HCT116 (cell line): ENCODE results near the gene ABCF3.

Experiments used
- CBX3 ChIP-seq: IDR thresholded peaks from 2 replicates; pipeline ENCODE4 v1.6.1; 2012; ENCODE audit warnings: low read depth
- CTCF ChIP-seq, 3 experiments: fragments of 200-600 bp in 1 of 3; sonication (generic) in 1 of 3; IDR thresholded peaks in 2 of 3; conservative IDR thresholded peaks in 1 of 3; 2 replicates each; pipeline ENCODE4 v1.5.1; 2012 to 2017; ENCODE audit warnings: low read depth in 2 of 3, low read length in 2 of 3, antibody characterized with exemption in 1 of 3, borderline replicate concordance in 1 of 3, control low read depth in 1 of 3, mild to moderate bottlenecking in 1 of 3, mixed read lengths in 1 of 3, mixed run types in 1 of 3, moderate library complexity in 1 of 3; ENCODE audit not compliant: insufficient read depth in 1 of 3
- EZH2 ChIP-seq: fragments of 200-600 bp; sonication (generic); IDR thresholded peaks from 2 replicates; pipeline ENCODE4 v1.6.1; 2017; ENCODE audit warnings: antibody characterized with exemption, mixed run types
- POLR2A ChIP-seq: IDR thresholded peaks from 2 replicates; pipeline ENCODE4 v1.7.0; 2011; ENCODE audit warnings: borderline replicate concordance; ENCODE audit not compliant: insufficient read depth, insufficient read length; ENCODE audit errors: extremely low read depth
- POLR2AphosphoS5 ChIP-seq: IDR thresholded peaks from 2 replicates; pipeline ENCODE4 v1.6.1; 2011; ENCODE audit warnings: mild to moderate bottlenecking, low read depth, low read length, moderate library complexity
- SP1 ChIP-seq: IDR thresholded peaks from 2 replicates; pipeline ENCODE4 v1.6.1; 2012; ENCODE audit warnings: low read depth
- TCF7L2 ChIP-seq: IDR thresholded peaks from 2 replicates; pipeline ENCODE4 v1.7.0; 2011; ENCODE audit warnings: borderline replicate concordance, inconsistent platforms; ENCODE audit not compliant: insufficient read depth, insufficient read length; ENCODE audit errors: extremely low read depth

GRCh38 chr3:184241141-184241446, 55.1 kb downstream of the ABCF3 start:
- no peak for TF ChIP-seq CBX3
- no peak for TF ChIP-seq CTCF (IDR thresholded peaks at IDR 0.05 in 2 of 3, conservative IDR thresholded peaks at IDR 0.05 in 1 of 3; ENCODE audit: borderline replicate concordance in 1 of 3, insufficient read depth in 1 of 3, low read depth in 2 of 3, low read length in 2 of 3)
- no peak for TF ChIP-seq SP1
- TF ChIP-seq TCF7L2, result no peak
- no peak for TF ChIP-seq EZH2
- no peak for TF ChIP-seq POLR2A
- TF ChIP-seq POLR2AphosphoS5, result no peak
